GM06990 (cell line): ENCODE data around the gene AFF2.

Experiments
- DNase-seq: peaks from one replicate; pipeline ENCODE4 v3.0.0-alpha.2; 2011; ENCODE audit not compliant: insufficient read length; ENCODE audit errors: extremely low read depth
- H3K27me3 ChIP-seq: replicated peaks from 2 replicates; pipeline ENCODE4 v1.6.0; 2011; ENCODE audit warnings: low read length; ENCODE audit not compliant: control insufficient read depth, insufficient read depth
- H3K36me3 ChIP-seq: 2 replicates; pipeline ENCODE4 v1.5.1; 2011; ENCODE audit warnings: low read length; ENCODE audit not compliant: control insufficient read depth, insufficient read depth
- H3K4me3 ChIP-seq: replicated peaks from 2 replicates; pipeline ENCODE4 v1.5.1; 2011; ENCODE audit warnings: low read depth, mild to moderate bottlenecking, control low read depth, low read length
- TF ChIP-seq, protein P1 (sequence below): IDR thresholded peaks from 2 replicates; pipeline ENCODE4 v1.5.1; 2011; ENCODE audit warnings: low read length, control low read depth, mild to moderate bottlenecking, inconsistent platforms; ENCODE audit not compliant: insufficient read depth, poor library complexity, severe bottlenecking

The AFF2 gene

DNA sequence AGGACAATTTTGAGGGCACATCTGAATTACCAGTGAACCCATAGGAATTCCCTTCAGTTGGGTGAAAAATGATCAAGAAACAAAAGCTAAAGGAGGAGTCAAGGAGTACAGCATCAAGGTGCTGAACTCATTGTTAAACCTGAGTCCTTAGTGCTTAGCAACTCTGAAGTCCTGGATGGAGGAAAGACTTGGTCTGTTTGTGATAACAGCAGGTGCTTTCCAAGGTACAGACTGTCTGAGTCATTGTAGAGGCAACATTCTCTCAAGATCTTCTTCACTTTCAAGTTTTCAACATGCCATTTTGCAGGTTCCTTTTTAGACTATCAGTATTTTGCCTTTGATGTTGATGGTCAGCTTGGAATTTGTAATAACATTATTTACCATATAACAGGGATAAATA, 293.9 kb downstream of the AFF2 start:
- Histone ChIP-seq H3K4me3 (no peak overlapping the region), H3K27me3 (no peaks in the 10 kb centered on the region; the same call in 1 of the 2 replicates), H3K36me3 (no peaks in the 10 kb centered on the region)
- no peak for DNase-seq
- TF ChIP-seq, protein P1, sequence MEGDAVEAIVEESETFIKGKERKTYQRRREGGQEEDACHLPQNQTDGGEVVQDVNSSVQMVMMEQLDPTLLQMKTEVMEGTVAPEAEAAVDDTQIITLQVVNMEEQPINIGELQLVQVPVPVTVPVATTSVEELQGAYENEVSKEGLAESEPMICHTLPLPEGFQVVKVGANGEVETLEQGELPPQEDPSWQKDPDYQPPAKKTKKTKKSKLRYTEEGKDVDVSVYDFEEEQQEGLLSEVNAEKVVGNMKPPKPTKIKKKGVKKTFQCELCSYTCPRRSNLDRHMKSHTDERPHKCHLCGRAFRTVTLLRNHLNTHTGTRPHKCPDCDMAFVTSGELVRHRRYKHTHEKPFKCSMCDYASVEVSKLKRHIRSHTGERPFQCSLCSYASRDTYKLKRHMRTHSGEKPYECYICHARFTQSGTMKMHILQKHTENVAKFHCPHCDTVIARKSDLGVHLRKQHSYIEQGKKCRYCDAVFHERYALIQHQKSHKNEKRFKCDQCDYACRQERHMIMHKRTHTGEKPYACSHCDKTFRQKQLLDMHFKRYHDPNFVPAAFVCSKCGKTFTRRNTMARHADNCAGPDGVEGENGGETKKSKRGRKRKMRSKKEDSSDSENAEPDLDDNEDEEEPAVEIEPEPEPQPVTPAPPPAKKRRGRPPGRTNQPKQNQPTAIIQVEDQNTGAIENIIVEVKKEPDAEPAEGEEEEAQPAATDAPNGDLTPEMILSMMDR = no peak

DNA sequence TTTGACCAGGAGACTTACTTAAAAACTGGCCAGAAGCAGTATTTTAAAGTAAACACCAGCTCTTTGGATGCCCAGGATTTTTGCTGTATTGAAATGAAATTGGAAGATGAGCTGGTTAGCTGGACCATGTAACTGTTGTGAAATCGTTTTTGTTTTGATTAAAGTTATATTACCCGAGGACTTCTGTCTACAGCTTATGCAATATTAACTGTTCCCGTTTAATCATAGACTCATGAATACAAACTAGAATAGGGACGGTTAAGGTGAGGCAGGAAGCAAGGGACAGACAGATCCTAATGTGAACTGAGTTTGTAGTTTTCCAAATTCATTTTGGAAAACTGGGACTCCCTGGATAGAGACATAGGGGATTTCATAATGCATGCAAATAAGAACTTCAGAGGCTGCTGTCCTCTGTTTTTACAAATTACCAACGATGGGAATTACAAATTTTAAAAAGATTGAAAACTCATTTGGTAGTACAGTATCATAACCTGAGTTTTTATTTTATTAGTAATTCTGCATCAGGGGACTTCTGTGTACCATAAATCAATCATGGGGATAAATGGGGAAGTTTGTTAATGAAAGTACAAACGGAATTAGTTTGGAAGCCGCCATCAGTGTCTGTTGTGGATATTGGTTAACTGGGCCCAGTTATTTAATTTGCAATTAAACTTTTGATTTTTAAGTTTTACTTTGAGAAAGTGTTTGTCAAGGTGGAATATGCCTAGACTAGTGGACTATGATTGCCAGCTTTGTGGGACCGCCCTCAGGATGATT, 304.4 kb downstream of the AFF2 start:
- Histone ChIP-seq H3K4me3 (no peak overlapping the region), H3K36me3 (no peaks in the 10 kb centered on the region), H3K27me3 (peaks cover 2% of the 10 kb centered on the region; the same call in 1 of the 2 replicates)
- DNase-seq = no peak
- TF ChIP-seq, protein P1 = no peak

DNA sequence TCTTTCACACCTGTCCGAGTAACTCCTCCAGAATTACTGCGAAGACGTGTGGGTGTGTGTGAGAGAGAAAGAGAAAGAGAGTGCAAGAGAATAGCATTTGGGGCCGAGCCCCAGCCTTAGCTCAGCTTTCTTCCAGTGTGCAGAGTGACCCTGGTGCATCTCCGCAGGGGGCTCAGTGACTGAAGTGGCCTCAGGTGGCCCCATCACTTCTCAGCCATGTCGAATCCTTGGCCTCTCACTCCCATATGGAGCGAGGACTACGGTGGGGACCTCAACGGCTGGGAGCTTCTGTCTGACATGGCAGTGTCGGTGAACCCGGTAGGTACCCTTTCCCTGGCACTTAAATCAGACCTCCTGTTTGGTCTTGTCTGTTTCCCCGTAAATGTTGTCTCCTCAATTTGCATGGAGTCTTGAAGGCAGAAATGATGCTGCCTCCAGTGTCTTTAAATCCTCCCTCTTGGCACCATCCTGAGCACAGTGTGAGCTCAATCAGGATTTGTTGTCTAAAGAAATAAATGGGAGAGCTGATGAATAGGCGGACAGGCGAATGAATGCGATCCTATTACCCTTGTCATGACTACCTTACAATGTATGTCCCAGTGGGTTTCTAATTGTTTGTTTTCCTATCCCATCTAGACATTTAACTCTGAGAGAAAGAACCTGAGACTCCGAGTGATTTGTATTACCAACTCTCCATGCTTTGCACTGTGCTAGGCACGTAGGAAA, 305.9 kb downstream of the AFF2 start:
- DNase-seq = no peak
- TF ChIP-seq, protein P1 = no peak
- Histone ChIP-seq H3K4me3 (no peak overlapping the region), H3K36me3 (no peaks in the 10 kb centered on the region), H3K27me3 (peaks cover 2% of the 10 kb centered on the region; the same call in 1 of the 2 replicates)

DNA sequence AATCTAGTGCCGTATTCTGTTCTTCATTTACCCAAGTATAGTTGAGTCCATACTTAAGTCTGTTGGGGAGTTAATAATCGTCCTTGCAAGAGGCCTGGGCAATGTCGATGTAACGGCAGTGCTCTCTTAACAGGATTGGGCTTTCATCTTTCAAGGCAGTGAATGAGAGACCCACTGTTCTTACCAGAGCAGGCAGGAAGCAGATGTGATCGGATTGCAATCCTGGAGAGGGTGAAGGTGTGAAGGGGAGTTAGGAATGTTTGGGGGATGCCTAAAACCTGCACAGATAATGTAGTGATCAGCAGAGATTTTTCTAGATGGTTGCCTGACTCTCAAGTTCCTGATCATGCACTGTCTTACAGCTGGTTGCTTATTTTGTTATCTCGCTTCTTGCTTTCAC, 308.4 kb downstream of the AFF2 start:
- Histone ChIP-seq H3K4me3 (no peak overlapping the region), H3K36me3 (no peaks in the 10 kb centered on the region), H3K27me3 (peaks cover 2% of the 10 kb centered on the region; the same call in 1 of the 2 replicates)
- DNase-seq = no peak
- TF ChIP-seq, protein P1 = no peak

DNA sequence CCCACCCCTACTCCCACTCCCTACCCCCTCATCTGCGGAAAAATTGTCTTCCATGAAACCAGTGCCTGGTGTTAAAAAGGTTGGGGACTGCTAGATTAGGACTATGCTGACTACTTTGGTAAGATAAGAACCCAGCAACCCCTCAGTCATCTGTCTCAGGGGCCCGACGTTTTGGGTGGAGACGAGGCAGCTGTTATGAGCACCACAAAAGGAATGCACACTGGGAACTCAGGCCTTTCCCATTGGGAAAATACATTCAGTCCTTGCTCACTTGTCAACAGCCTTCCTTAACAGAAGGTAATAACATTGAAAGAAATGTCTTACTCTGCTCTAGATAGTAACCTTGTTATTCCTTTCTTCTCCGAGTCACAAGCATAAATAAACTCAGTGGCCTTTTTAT, 310.8 kb downstream of the AFF2 start:
- no peaks in the 10 kb centered on the region for H3K27me3 ChIP-seq
- no peak overlapping the region for H3K4me3 ChIP-seq
- TF ChIP-seq, protein P1 = no peak
- DNase-seq = no peak
- H3K36me3 ChIP-seq = no peaks in the 10 kb centered on the region
